ENCODE measurements around the gene ABCA7. TPM values are rescaled to one million over a fixed set of nuclear protein-coding genes. Genes with fewer than 3 reads are reported as not detected.

The ABCA7 gene
- total RNA-seq, 1 donor from 2014 or later: 51.0 TPM

DNA sequence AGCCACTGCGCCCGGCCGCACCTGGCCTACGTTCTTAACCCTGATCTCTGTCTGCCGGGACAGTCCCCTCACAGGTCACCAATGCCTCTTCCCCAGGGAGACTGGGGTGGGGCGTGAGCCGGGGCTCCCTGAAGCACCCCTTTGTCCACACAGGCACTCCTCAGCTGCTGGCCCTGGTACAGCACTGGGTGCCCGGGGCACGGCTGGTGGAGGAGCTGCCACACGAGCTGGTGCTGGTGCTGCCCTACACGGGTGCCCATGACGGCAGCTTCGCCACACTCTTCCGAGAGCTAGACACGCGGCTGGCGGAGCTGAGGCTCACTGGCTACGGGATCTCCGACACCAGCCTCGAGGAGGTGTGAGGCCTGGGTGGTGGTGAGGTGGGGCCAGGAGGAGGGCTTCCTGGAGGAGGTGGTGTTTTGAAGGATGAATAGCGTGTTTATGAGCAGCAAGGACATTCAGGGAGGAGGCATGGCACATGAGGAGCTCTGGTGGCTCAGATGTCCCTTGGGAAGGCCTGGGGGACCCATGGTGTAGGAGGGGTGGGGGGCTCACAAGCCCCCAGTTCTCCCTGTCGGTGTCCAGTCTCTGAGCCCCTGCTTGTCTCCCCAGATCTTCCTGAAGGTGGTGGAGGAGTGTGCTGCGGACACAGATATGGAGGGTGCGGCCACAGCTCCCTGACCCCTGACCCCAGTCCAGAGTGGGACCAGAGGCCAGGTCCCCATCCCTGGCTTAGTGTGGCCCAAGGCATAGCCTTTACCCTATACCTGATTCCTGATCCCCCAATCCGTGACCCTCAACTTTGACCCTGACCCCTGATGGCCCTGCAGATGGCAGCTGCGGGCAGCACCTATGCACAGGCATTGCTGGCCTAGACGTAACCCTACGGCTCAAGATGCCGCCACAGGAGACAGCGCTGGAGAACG, 13.5 kb downstream of the ABCA7 start:
- intact Hi-C loops (cut with DNase I): no loop called here
- TF ChIP-seq, protein P1, sequence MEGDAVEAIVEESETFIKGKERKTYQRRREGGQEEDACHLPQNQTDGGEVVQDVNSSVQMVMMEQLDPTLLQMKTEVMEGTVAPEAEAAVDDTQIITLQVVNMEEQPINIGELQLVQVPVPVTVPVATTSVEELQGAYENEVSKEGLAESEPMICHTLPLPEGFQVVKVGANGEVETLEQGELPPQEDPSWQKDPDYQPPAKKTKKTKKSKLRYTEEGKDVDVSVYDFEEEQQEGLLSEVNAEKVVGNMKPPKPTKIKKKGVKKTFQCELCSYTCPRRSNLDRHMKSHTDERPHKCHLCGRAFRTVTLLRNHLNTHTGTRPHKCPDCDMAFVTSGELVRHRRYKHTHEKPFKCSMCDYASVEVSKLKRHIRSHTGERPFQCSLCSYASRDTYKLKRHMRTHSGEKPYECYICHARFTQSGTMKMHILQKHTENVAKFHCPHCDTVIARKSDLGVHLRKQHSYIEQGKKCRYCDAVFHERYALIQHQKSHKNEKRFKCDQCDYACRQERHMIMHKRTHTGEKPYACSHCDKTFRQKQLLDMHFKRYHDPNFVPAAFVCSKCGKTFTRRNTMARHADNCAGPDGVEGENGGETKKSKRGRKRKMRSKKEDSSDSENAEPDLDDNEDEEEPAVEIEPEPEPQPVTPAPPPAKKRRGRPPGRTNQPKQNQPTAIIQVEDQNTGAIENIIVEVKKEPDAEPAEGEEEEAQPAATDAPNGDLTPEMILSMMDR (IDR thresholded peaks at IDR 0.05): no peak
- H3K9me3 ChIP-seq: peaks cover 13% of the 10 kb centered on the region
- no peaks in the 10 kb centered on the region for H3K27me3 ChIP-seq
- H3K4me1 ChIP-seq: no peaks in the 10 kb centered on the region
- no peaks in the 10 kb centered on the region for H3K36me3 ChIP-seq
- H3K27ac ChIP-seq: no peak overlapping the region
- ATAC-seq (no peak), DNase-seq (no peak)
- H3K4me3 ChIP-seq: no peak overlapping the region

DNA sequence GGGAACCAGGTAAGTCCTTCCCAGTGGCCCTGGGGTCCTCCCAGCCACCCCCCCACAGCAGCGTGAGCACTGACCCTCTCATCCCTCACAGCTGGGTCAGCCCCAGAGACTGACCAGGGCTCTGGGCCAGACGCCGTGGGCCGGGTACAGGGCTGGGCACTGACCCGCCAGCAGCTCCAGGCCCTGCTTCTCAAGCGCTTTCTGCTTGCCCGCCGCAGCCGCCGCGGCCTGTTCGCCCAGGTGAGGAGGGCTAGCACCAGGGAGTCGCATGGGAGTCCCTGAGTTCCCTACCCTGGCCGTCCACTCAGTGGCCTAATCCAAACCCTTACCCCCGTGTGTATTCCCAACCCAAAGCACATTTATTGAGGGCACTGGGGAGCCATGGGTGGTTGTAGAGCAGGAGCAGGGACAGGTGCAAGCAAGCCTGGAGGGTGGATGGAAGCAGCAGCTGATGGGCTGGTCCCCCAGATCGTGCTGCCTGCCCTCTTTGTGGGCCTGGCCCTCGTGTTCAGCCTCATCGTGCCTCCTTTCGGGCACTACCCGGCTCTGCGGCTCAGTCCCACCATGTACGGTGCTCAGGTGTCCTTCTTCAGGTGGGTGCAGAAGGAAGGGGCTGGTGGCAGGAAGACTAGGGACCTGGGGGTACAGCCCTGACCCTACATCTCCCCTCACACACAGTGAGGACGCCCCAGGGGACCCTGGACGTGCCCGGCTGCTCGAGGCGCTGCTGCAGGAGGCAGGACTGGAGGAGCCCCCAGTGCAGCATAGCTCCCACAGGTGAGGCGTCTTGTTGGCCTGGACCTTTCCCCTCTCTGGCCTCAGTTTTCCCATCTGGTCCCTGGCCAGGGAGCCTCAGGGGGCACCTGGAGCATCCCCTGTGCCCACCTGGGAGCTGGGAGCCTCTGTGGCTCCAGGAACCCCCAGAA, 14.5 kb downstream of the ABCA7 start:
- H3K4me1 ChIP-seq: no peaks in the 10 kb centered on the region
- no peaks in the 10 kb centered on the region for H3K27me3 ChIP-seq
- H3K36me3 ChIP-seq: no peaks in the 10 kb centered on the region
- H3K4me3 ChIP-seq: no peak overlapping the region
- TF ChIP-seq, protein P1 (IDR thresholded peaks at IDR 0.05): no peak
- ATAC-seq (no peak), DNase-seq (no peak)
- H3K27ac ChIP-seq: no peak overlapping the region
- H3K9me3 ChIP-seq: peaks cover 14% of the 10 kb centered on the region
- intact Hi-C loops (cut with DNase I): no loop called here

DNA sequence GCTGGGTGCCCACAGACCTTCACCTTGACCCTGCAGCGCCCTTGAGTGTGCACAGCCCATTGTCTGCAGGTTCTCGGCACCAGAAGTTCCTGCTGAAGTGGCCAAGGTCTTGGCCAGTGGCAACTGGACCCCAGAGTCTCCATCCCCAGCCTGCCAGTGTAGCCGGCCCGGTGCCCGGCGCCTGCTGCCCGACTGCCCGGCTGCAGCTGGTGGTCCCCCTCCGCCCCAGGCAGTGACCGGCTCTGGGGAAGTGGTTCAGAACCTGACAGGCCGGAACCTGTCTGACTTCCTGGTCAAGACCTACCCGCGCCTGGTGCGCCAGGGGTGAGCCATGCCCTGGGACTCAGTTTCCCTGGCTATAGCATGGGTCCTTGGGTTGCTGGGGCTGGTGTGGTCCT, 15.1 kb downstream of the ABCA7 start:
- intact Hi-C loops (cut with DNase I): no loop called here
- no peak overlapping the region for H3K27ac ChIP-seq
- no peaks in the 10 kb centered on the region for H3K4me1 ChIP-seq
- no peaks in the 10 kb centered on the region for H3K36me3 ChIP-seq
- ATAC-seq (no peak), DNase-seq (no peak)
- H3K27me3 ChIP-seq: no peaks in the 10 kb centered on the region
- TF ChIP-seq, protein P1 (IDR thresholded peaks at IDR 0.05): no peak
- peaks cover 14% of the 10 kb centered on the region for H3K9me3 ChIP-seq
- H3K4me3 ChIP-seq: no peak overlapping the region

- DNase-seq (no peak), ATAC-seq (no peak)
- Histone ChIP-seq H3K27ac (no peak overlapping the region), H3K4me1 (no peaks in the 10 kb centered on the region), H3K36me3 (no peaks in the 10 kb centered on the region), H3K27me3 (no peaks in the 10 kb centered on the region), H3K4me3 (no peak overlapping the region), H3K9me3 (peaks cover 14% of the 10 kb centered on the region)
- intact Hi-C loops (cut with DNase I): no loop called here
- TF ChIP-seq, protein P1 (IDR thresholded peaks at IDR 0.05): no peak
Measured at GRCh38 chr19:1055886-1056620, 16.1 kb downstream of the ABCA7 start.

DNA sequence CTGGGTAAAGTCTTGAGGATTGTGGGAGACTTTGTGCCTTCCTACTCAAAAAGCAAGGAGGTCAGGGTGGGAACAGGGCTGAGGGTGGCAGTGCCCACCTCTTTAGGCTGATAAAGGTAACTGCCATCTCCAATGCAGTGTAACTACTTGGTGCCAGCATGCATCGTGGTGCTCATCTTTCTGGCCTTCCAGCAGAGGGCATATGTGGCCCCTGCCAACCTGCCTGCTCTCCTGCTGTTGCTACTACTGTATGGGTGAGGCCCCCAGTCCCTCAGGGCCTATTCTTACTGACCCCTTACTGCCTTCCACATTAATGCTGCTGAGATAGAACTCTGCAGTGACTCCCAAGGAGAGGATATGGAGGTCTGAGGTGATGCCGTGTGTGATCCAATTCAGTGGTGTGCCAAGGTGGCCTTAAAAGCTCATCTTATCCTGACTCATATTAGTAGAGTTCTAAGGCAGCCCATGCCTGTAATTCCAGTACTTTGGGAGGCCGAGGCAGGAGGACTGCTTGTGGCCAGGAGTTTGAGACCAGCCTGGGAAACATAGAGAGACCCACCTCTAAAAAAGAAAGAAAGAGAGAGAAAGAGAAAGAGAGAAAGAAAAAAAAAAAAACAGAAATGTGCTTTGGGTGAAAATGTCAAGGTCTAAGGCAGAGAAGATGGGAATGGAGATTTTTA, 17.4 kb downstream of the ABCA7 start:
- TF ChIP-seq, protein P1 (IDR thresholded peaks at IDR 0.05): peak; percentile 35
- no peaks in the 10 kb centered on the region for H3K27me3 ChIP-seq
- H3K36me3 ChIP-seq: no peaks in the 10 kb centered on the region
- intact Hi-C loops (cut with DNase I): no loop called here
- no peak overlapping the region for H3K4me3 ChIP-seq
- H3K4me1 ChIP-seq: no peaks in the 10 kb centered on the region
- no peak overlapping the region for H3K27ac ChIP-seq
- peak; percentile 65 for ATAC-seq
- H3K9me3 ChIP-seq: peaks cover 14% of the 10 kb centered on the region
- DNase-seq: no peak
